ENCODE results near the gene WHRN. TPM values are rescaled to one million over a fixed set of nuclear protein-coding genes. Genes with fewer than 3 reads are reported as not detected.

Gene WHRN
- total and polyA plus RNA-seq, 7 experiments from 2014 or later = 0.12 to 24.0 (median 2.5) TPM; not detected in 1

- Mint-ChIP-seq H3K27me3 (peaks cover 0 to 53% (median 9%) of the 10 kb centered on the region in 5 donors), H3K9me3 (peaks cover 0 to 5% (median 0%) of the 10 kb centered on the region in 11 donors), H3K4me3 (no peak overlapping the region), H3K27ac (peak overlapping the region in 1 of 9 donors; percentile 10), H3K36me3 (peaks cover 0 to 6% (median 0%) of the 10 kb centered on the region in 5 donors), H3K4me1 (no peaks in the 10 kb centered on the region)
- CTCF ChIA-PET = interaction anchor here (0.6 kb wide), 1 partner anchor 426 kb away, joined by 4 read pairs; no protein-coding TSS in a partner anchor
- no peak for ATAC-seq
- intact Hi-C loops (cut with micrococcal nuclease) = no loop called here
- no peak for DNase-seq
- H3K4me3 ChIP-seq (ENCODE audit: low read length) = no peak overlapping the region
- POLR2A ChIA-PET = no interaction called here
- peaks cover 0 to 5% of the 10 kb centered on the region in 2 donors for H3K27me3 ChIP-seq (ENCODE audit: control insufficient read depth in 2 of 2, insufficient read depth in 2 of 2, low read length in 2 of 2)
- no peak overlapping the region for H3K27ac ChIP-seq (ENCODE audit: low read depth, low read length)
- no peaks in the 10 kb centered on the region for H3K9me3 ChIP-seq (ENCODE audit: control insufficient read depth in 2 of 3, low read length in 3 of 3)
- no peaks in the 10 kb centered on the region for H3K4me1 ChIP-seq (ENCODE audit: control insufficient read depth in 2 of 2, insufficient read depth in 2 of 2, low read length in 2 of 2)
- no peaks in the 10 kb centered on the region for H3K36me3 ChIP-seq (ENCODE audit: control insufficient read depth in 2 of 3, insufficient read depth in 3 of 3, low read length in 3 of 3)
Observed at GRCh38 chr9:114546851-114547250, 41.6 kb upstream of the WHRN start.

- no peaks in the 10 kb centered on the region for H3K9me3 ChIP-seq (ENCODE audit: control insufficient read depth in 2 of 3, low read length in 3 of 3)
- peaks cover 0 to 5% of the 10 kb centered on the region in 2 donors for H3K27me3 ChIP-seq (ENCODE audit: control insufficient read depth in 2 of 2, insufficient read depth in 2 of 2, low read length in 2 of 2)
- H3K36me3 ChIP-seq (ENCODE audit: control insufficient read depth in 2 of 3, insufficient read depth in 3 of 3, low read length in 3 of 3) = no peaks in the 10 kb centered on the region
- Mint-ChIP-seq H3K9me3 (peaks cover 0 to 5% (median 0%) of the 10 kb centered on the region in 11 donors), H3K27ac (no peak overlapping the region), H3K4me1 (no peaks in the 10 kb centered on the region), H3K4me3 (no peak overlapping the region), H3K36me3 (peaks cover 0 to 6% (median 0%) of the 10 kb centered on the region in 5 donors), H3K27me3 (peaks cover 0 to 50% (median 6%) of the 10 kb centered on the region in 5 donors)
- no peak overlapping the region for H3K27ac ChIP-seq (ENCODE audit: low read depth, low read length)
- CTCF ChIA-PET = no interaction called here
- no peak for DNase-seq
- no peak overlapping the region for H3K4me3 ChIP-seq (ENCODE audit: low read length)
- ATAC-seq = no peak
- intact Hi-C loops (cut with micrococcal nuclease) = no loop called here
- H3K4me1 ChIP-seq (ENCODE audit: control insufficient read depth in 2 of 2, insufficient read depth in 2 of 2, low read length in 2 of 2) = no peaks in the 10 kb centered on the region
- POLR2A ChIA-PET = no interaction called here
Observed at GRCh38 chr9:114545055-114545454, 39.8 kb upstream of the WHRN start.

DNA sequence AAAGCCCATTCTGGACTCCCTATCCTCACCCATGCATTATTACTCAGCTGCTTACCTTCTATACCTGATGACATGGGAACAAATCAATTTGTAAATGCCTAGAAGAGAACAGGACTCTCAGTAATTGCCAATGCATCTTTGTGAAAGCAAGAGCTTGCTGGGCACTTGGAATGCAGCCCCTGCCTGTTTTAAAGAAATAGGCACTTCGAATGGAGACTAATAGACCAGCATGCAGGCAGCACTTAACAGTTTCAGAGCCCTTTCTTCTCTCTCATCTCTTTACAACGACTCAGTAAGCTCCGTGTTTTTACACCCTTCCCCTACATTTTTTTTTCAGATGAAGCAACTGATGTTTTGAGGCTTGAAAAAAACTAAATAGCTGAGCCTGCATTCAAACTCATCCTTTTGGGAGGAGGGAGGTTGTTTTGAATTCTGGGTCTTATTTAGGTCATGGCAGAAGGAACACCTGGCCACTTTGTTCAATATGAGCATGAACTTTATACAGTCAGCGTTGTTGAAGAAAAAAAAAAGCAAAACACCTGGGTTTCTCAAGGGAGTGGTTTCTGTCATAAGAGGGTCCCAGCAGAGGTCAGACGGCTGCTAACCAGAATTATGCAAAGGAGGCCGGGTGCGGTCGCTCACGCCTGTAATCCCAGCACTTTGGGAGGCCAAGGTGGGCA, 34.6 kb upstream of the WHRN start:
- POLR2A ChIA-PET = no interaction called here

DNA sequence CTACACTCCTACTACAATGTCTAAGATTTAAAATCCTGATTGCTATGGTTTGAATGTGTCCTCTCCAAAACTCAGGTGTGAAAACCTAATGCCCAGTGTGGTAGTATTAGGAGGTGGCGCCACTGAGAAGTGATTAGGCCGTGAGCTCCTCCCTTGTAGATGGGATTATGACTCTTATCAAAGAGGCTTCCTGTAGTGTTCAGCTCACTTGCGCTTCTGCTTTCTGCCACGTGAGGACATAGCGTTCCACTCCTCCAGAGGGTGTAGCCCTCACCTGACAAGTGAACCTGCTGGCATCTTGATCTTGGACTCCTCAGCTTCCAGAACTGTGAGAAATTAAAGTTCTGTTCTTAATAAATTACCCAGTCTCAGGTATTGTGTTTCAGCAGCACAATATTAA, 33.0 kb upstream of the WHRN start:
- Histone ChIP-seq H3K36me3 (ENCODE audit: control insufficient read depth in 2 of 3, insufficient read depth in 3 of 3, low read length in 3 of 3) (no peaks in the 10 kb centered on the region), H3K27ac (ENCODE audit: low read depth, low read length) (no peak overlapping the region), H3K4me3 (ENCODE audit: low read length) (no peak overlapping the region), H3K9me3 (ENCODE audit: control insufficient read depth in 2 of 3, low read length in 3 of 3) (no peaks in the 10 kb centered on the region), H3K4me1 (ENCODE audit: control insufficient read depth in 2 of 2, insufficient read depth in 2 of 2, low read length in 2 of 2) (no peaks in the 10 kb centered on the region), H3K27me3 (ENCODE audit: control insufficient read depth in 2 of 2, insufficient read depth in 2 of 2, low read length in 2 of 2) (no peaks in the 10 kb centered on the region)
- intact Hi-C loops (cut with micrococcal nuclease) = loop anchor here (1.0 to 2.0 kb wide), 4 partner anchors 33 to 115 kb away; partner anchors contain the start of gene WHRN (in 1 of the 2)
- Mint-ChIP-seq H3K4me3 (no peak overlapping the region), H3K27ac (peak overlapping the region in 4 of 9 donors; percentile 13 to 67 (median 42)), H3K4me1 (peaks cover 0 to 13% (median 7%) of the 10 kb centered on the region in 7 donors), H3K27me3 (peaks cover 0 to 38% (median 0%) of the 10 kb centered on the region in 5 donors), H3K9me3 (peaks cover 0 to 1% (median 0%) of the 10 kb centered on the region in 11 donors), H3K36me3 (no peaks in the 10 kb centered on the region)
- ATAC-seq (peak; percentile 92), DNase-seq (peak in 7 of 9 donors; percentile 11 to 43 (median 23))
- POLR2A ChIA-PET = interaction anchor here (1.0 to 1.8 kb wide), 4 partner anchors 49 to 115 kb away, joined by 3 to 6 read pairs (median 4); partner anchors contain the start of genes ATP6V1G1 and TMEM268
- CTCF ChIA-PET = interaction anchor here (0.7 to 3.9 kb wide), 6 partner anchors 50 to 201 kb away, joined by 3 to 32 read pairs (median 4); no protein-coding TSS in a partner anchor

More for the DNA sequence above, 34.6 kb upstream of the WHRN start:
- Mint-ChIP-seq H3K36me3 (no peaks in the 10 kb centered on the region), H3K27me3 (peaks cover 0 to 39% (median 0%) of the 10 kb centered on the region in 5 donors), H3K27ac (no peak overlapping the region), H3K4me3 (no peak overlapping the region), H3K9me3 (no peaks in the 10 kb centered on the region), H3K4me1 (peaks cover 0 to 13% (median 7%) of the 10 kb centered on the region in 7 donors)
- intact Hi-C loops (cut with micrococcal nuclease) = loop anchor here in 1 of 2 donors (2.0 kb wide), 3 partner anchors 35 to 53 kb away; partner anchors contain the start of gene WHRN
- Histone ChIP-seq H3K4me3 (ENCODE audit: low read length) (no peak overlapping the region), H3K27ac (ENCODE audit: low read depth, low read length) (no peak overlapping the region), H3K27me3 (ENCODE audit: control insufficient read depth in 2 of 2, insufficient read depth in 2 of 2, low read length in 2 of 2) (no peaks in the 10 kb centered on the region), H3K4me1 (ENCODE audit: control insufficient read depth in 2 of 2, insufficient read depth in 2 of 2, low read length in 2 of 2) (no peaks in the 10 kb centered on the region), H3K36me3 (ENCODE audit: control insufficient read depth in 2 of 3, insufficient read depth in 3 of 3, low read length in 3 of 3) (no peaks in the 10 kb centered on the region), H3K9me3 (ENCODE audit: control insufficient read depth in 2 of 3, low read length in 3 of 3) (no peaks in the 10 kb centered on the region)
- ATAC-seq (no peak), DNase-seq (no peak)
- CTCF ChIA-PET = interaction anchor here (0.6 to 3.9 kb wide), 2 partner anchors 113 to 371 kb away, joined by 5 to 32 read pairs; no protein-coding TSS in a partner anchor

DNA sequence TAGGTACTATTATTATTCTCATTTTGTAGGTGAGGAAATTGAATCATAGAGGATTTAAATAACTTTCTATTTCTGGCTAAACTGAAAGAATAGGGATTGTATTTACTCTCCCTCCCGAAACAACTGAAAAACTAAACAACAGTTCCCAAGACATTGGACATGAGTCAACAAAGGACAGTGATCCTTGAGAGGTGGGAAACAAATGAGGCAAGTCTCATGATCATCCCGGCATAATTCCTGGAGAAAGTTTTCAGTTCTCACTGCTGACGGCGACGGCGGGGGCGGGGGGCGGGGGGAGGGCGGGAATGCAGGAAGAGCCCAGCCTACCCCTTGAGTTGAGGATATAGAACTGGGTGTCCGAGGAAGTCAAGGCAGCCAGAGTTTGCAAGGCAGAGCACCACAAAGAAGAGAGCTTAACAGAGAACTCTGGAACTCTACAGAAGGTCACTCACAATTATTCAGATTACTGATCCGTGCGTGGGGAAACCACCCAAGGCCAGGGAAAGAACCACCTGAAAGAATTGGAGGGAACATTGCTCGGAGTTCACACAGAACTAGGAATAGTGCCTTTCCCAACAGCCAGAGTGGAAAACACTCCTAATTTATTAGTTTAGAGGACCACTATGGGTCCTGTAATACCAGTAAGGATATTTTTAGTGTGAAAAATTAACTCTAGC, 27.4 kb upstream of the WHRN start:
- Histone ChIP-seq H3K27ac (ENCODE audit: low read depth, low read length) (no peak overlapping the region), H3K4me1 (ENCODE audit: control insufficient read depth in 2 of 2, insufficient read depth in 2 of 2, low read length in 2 of 2) (no peaks in the 10 kb centered on the region), H3K9me3 (ENCODE audit: control insufficient read depth in 2 of 3, low read length in 3 of 3) (no peaks in the 10 kb centered on the region), H3K4me3 (ENCODE audit: low read length) (no peak overlapping the region), H3K36me3 (ENCODE audit: control insufficient read depth in 2 of 3, insufficient read depth in 3 of 3, low read length in 3 of 3) (no peaks in the 10 kb centered on the region), H3K27me3 (ENCODE audit: control insufficient read depth in 2 of 2, insufficient read depth in 2 of 2, low read length in 2 of 2) (no peaks in the 10 kb centered on the region)
- Mint-ChIP-seq H3K9me3 (peaks cover 0 to 1% (median 0%) of the 10 kb centered on the region in 11 donors), H3K36me3 (peaks cover 0 to 4% (median 0%) of the 10 kb centered on the region in 5 donors), H3K4me3 (no peak overlapping the region), H3K4me1 (peaks cover 0 to 8% (median 1%) of the 10 kb centered on the region in 7 donors), H3K27ac (no peak overlapping the region), H3K27me3 (peaks cover 0 to 47% (median 9%) of the 10 kb centered on the region in 5 donors)
- POLR2A ChIA-PET = no interaction called here
- ATAC-seq (no peak), DNase-seq (no peak)
- intact Hi-C loops (cut with micrococcal nuclease) = no loop called here
- CTCF ChIA-PET = no interaction called here

- Mint-ChIP-seq H3K4me3 (no peak overlapping the region), H3K36me3 (peaks cover 0 to 4% (median 0%) of the 10 kb centered on the region in 5 donors), H3K27ac (no peak overlapping the region), H3K4me1 (no peaks in the 10 kb centered on the region), H3K27me3 (peaks cover 9 to 45% (median 20%) of the 10 kb centered on the region in 5 donors), H3K9me3 (peaks cover 0 to under 1% (median 0%) of the 10 kb centered on the region in 11 donors)
- ATAC-seq = no peak
- intact Hi-C loops (cut with micrococcal nuclease) = no loop called here
- Histone ChIP-seq H3K36me3 (ENCODE audit: control insufficient read depth in 2 of 3, insufficient read depth in 3 of 3, low read length in 3 of 3) (no peaks in the 10 kb centered on the region), H3K27me3 (ENCODE audit: control insufficient read depth in 2 of 2, insufficient read depth in 2 of 2, low read length in 2 of 2) (no peaks in the 10 kb centered on the region), H3K27ac (ENCODE audit: low read depth, low read length) (no peak overlapping the region), H3K4me3 (ENCODE audit: low read length) (no peak overlapping the region), H3K9me3 (ENCODE audit: control insufficient read depth in 2 of 3, low read length in 3 of 3) (no peaks in the 10 kb centered on the region), H3K4me1 (ENCODE audit: control insufficient read depth in 2 of 2, insufficient read depth in 2 of 2, low read length in 2 of 2) (no peaks in the 10 kb centered on the region)
- no peak for DNase-seq
- POLR2A ChIA-PET = no interaction called here
- CTCF ChIA-PET = no interaction called here
Observed at GRCh38 chr9:114529285-114529684, 24.0 kb upstream of the WHRN start.

Data from naive thymus-derived CD4-positive, alpha-beta T cell (primary cell).